ENCODE results near the gene XYLT1.

Gene XYLT1

DNA sequence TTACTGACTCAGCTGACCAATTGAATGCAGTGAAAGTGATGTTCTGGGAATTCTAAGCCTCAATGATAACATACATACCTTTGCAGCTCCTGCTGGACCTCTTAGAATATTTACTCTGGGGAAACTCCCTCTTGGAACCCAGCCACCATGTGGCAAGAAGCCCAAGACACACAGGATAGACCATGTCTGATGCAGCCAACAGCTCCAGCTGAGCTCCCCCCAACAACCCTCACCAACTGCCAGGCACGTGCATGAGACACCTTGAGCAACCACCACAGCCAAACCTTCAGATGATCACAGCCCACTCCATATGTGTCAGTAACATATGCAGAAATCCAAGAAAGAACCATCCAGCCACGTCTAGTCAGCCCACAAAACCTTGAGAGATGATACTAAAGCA, 53.0 kb downstream of the XYLT1 start:
- no peak overlapping the region for H3K4ac ChIP-seq (ENCODE audit: low read depth in 1 of 2, low read length in 2 of 2)
- H3K4me3 ChIP-seq (ENCODE audit: insufficient read depth in 1 of 2, low read depth in 1 of 2, low read length in 2 of 2), result no peak overlapping the region
- no peak for DNase-seq
- no peaks in the 10 kb centered on the region for H3K27me3 ChIP-seq (ENCODE audit: control insufficient read depth in 1 of 2, insufficient read depth in 1 of 2, low read length in 2 of 2)
- H4K91ac ChIP-seq (ENCODE audit: low read length), result no peak overlapping the region
- H3K79me1 ChIP-seq (replicated peaks; ENCODE audit: low read length, poor library complexity, severe bottlenecking), result no peaks in the 10 kb centered on the region
- peaks cover 0 to 15% of the 10 kb centered on the region in 2 experiments for H3K36me3 ChIP-seq (ENCODE audit: control insufficient read depth in 1 of 2, insufficient read depth in 2 of 2, low read depth in 1 of 2, low read length in 2 of 2)
- no peak overlapping the region for H2BK15ac ChIP-seq (ENCODE audit: low read depth, poor library complexity, severe bottlenecking)
- no peak overlapping the region for H3K18ac ChIP-seq (ENCODE audit: low read depth in 1 of 2, low read length in 2 of 2)
- no peak overlapping the region for H2AFZ ChIP-seq (ENCODE audit: low read depth, low read length)
- WGBS, result 35% methylated on average over 2 of the region's 2 CpGs
- no peak overlapping the region for H3K23ac ChIP-seq (ENCODE audit: low read length in 2 of 2)
- no peaks in the 10 kb centered on the region for H3K9me3 ChIP-seq (ENCODE audit: control insufficient read depth, low read length)
- no peak overlapping the region for H3K14ac ChIP-seq (ENCODE audit: low read length in 2 of 2)
- no peak overlapping the region for H2BK120ac ChIP-seq (ENCODE audit: low read depth, low read length)
- H2AK5ac ChIP-seq (ENCODE audit: low read length, severe bottlenecking), result no peak overlapping the region
- no peak overlapping the region for H4K8ac ChIP-seq (ENCODE audit: low read length)
- H3K27ac ChIP-seq (ENCODE audit: low read length, poor library complexity, severe bottlenecking), result no peak overlapping the region
- H3K4me2 ChIP-seq (ENCODE audit: low read length, poor library complexity, severe bottlenecking), result no peak overlapping the region
- no peak overlapping the region for H2BK12ac ChIP-seq (ENCODE audit: low read length in 2 of 2)
- H3K4me1 ChIP-seq (ENCODE audit: control insufficient read depth, insufficient read depth, low read depth, low read length), result no peaks in the 10 kb centered on the region
- H2BK5ac ChIP-seq (ENCODE audit: low read depth, low read length, poor library complexity, severe bottlenecking), result no peak overlapping the region
- H3K9ac ChIP-seq (ENCODE audit: low read length), result peak overlapping the region; percentile 63

DNA sequence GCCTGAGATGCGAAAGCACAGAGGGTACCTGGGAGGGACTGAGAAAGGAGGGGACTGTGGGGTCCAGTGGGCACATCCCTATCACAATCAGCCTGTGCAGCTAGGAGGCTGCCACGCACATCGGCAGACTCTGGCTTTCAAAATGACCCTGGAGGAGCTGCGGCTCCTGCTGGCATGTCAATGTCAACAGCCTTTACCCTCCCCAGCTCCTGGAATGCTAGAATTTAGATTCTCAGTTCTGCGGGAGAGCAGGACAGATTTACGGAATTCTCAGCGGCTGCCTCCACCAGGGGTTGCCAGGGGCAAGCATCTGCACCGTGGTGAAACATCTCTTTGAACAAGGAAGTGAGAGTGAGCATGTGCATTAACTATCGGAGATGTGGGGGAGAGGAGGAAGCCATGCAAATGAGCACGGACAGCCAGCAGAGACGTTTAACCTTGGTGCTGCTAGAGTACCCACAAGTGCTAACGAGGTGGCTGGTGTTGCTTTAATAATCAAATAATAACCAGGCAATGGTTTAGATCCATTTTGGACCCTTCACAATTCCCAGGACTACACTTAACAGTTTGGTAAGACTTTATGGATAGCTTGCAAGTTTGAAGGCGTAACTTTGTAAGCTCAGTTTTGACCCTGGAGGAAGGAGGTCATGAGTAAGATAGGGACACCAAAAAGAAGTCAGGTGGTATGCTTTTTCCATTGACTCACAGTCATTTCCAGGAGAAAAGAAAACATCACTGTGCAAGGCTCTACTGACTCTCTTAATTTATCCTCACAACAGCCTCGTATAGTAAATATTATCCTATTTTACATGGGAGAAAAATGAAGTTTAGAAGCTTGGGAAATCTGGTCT, 54.1 kb downstream of the XYLT1 start:
- Histone ChIP-seq H4K91ac (ENCODE audit: low read length) (no peak overlapping the region), H4K8ac (ENCODE audit: low read length) (no peak overlapping the region), H3K14ac (ENCODE audit: low read length in 2 of 2) (no peak overlapping the region), H3K27me3 (ENCODE audit: control insufficient read depth in 1 of 2, insufficient read depth in 1 of 2, low read length in 2 of 2) (no peaks in the 10 kb centered on the region), H3K4me1 (ENCODE audit: control insufficient read depth, insufficient read depth, low read depth, low read length) (no peaks in the 10 kb centered on the region), H3K79me1 (replicated peaks; ENCODE audit: low read length, poor library complexity, severe bottlenecking) (no peaks in the 10 kb centered on the region), H3K4me3 (ENCODE audit: insufficient read depth in 1 of 2, low read depth in 1 of 2, low read length in 2 of 2) (peak overlapping the region in 1 of 2 experiments; percentile 42), H3K18ac (ENCODE audit: low read depth in 1 of 2, low read length in 2 of 2) (no peak overlapping the region), H2BK5ac (ENCODE audit: low read depth, low read length, poor library complexity, severe bottlenecking) (no peak overlapping the region), H3K27ac (ENCODE audit: low read length, poor library complexity, severe bottlenecking) (no peak overlapping the region), H2BK12ac (ENCODE audit: low read length in 2 of 2) (no peak overlapping the region), H2BK15ac (ENCODE audit: low read depth, poor library complexity, severe bottlenecking) (no peak overlapping the region), H3K4me2 (ENCODE audit: low read length, poor library complexity, severe bottlenecking) (no peak overlapping the region), H2BK120ac (ENCODE audit: low read depth, low read length) (no peak overlapping the region), H3K36me3 (ENCODE audit: control insufficient read depth in 1 of 2, insufficient read depth in 2 of 2, low read depth in 1 of 2, low read length in 2 of 2) (peaks cover 0 to 15% of the 10 kb centered on the region in 2 experiments), H3K4ac (ENCODE audit: low read depth in 1 of 2, low read length in 2 of 2) (no peak overlapping the region), H2AK5ac (ENCODE audit: low read length, severe bottlenecking) (no peak overlapping the region), H3K9me3 (ENCODE audit: control insufficient read depth, low read length) (no peaks in the 10 kb centered on the region), H2AFZ (ENCODE audit: low read depth, low read length) (no peak overlapping the region), H3K23ac (ENCODE audit: low read length in 2 of 2) (no peak overlapping the region), H3K9ac (ENCODE audit: low read length) (peak overlapping the region; percentile 63)
- 63% methylated on average over 11 of the region's 14 CpGs for WGBS
- DNase-seq, result no peak

DNA sequence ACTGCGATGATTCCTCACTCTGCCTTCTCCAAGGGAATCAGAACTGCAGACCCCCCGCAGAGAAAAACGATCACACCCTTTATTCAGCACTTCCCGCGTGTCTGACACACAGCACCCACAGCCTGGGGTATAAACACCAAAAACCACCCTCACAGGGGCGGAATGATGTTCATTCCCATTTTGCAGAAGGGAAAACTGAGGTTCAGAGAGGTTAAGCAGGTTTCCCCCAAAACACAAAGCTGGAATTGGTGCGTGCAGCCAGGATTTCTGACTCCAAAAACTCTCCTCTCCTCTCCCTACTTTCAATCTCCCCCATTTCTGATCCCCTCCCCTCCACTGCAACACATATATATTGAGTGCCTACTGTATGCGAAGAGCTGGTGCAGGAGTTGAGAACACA, 55.8 kb downstream of the XYLT1 start:
- H3K36me3 ChIP-seq (ENCODE audit: control insufficient read depth in 1 of 2, insufficient read depth in 2 of 2, low read depth in 1 of 2, low read length in 2 of 2), result peaks cover 0 to 13% of the 10 kb centered on the region in 2 experiments
- H2AK5ac ChIP-seq (ENCODE audit: low read length, severe bottlenecking), result no peak overlapping the region
- no peak overlapping the region for H2BK12ac ChIP-seq (ENCODE audit: low read length in 2 of 2)
- no peak overlapping the region for H2BK120ac ChIP-seq (ENCODE audit: low read depth, low read length)
- H3K9me3 ChIP-seq (ENCODE audit: control insufficient read depth, low read length), result no peaks in the 10 kb centered on the region
- H3K9ac ChIP-seq (ENCODE audit: low read length), result no peak overlapping the region
- no peak overlapping the region for H4K91ac ChIP-seq (ENCODE audit: low read length)
- DNase-seq, result no peak
- no peaks in the 10 kb centered on the region for H3K27me3 ChIP-seq (ENCODE audit: control insufficient read depth in 1 of 2, insufficient read depth in 1 of 2, low read length in 2 of 2)
- H3K4me2 ChIP-seq (ENCODE audit: low read length, poor library complexity, severe bottlenecking), result no peak overlapping the region
- H3K14ac ChIP-seq (ENCODE audit: low read length in 2 of 2), result no peak overlapping the region
- no peak overlapping the region for H4K8ac ChIP-seq (ENCODE audit: low read length)
- no peak overlapping the region for H3K4ac ChIP-seq (ENCODE audit: low read depth in 1 of 2, low read length in 2 of 2)
- no peaks in the 10 kb centered on the region for H3K4me1 ChIP-seq (ENCODE audit: control insufficient read depth, insufficient read depth, low read depth, low read length)
- no peak overlapping the region for H3K27ac ChIP-seq (ENCODE audit: low read length, poor library complexity, severe bottlenecking)
- WGBS, result 81% methylated on average over 8 of the region's 8 CpGs
- no peak overlapping the region for H2BK5ac ChIP-seq (ENCODE audit: low read depth, low read length, poor library complexity, severe bottlenecking)
- H3K79me1 ChIP-seq (replicated peaks; ENCODE audit: low read length, poor library complexity, severe bottlenecking), result no peaks in the 10 kb centered on the region
- H3K4me3 ChIP-seq (ENCODE audit: insufficient read depth in 1 of 2, low read depth in 1 of 2, low read length in 2 of 2), result no peak overlapping the region
- no peak overlapping the region for H2AFZ ChIP-seq (ENCODE audit: low read depth, low read length)
- no peak overlapping the region for H2BK15ac ChIP-seq (ENCODE audit: low read depth, poor library complexity, severe bottlenecking)
- no peak overlapping the region for H3K18ac ChIP-seq (ENCODE audit: low read depth in 1 of 2, low read length in 2 of 2)
- H3K23ac ChIP-seq (ENCODE audit: low read length in 2 of 2), result no peak overlapping the region

DNA sequence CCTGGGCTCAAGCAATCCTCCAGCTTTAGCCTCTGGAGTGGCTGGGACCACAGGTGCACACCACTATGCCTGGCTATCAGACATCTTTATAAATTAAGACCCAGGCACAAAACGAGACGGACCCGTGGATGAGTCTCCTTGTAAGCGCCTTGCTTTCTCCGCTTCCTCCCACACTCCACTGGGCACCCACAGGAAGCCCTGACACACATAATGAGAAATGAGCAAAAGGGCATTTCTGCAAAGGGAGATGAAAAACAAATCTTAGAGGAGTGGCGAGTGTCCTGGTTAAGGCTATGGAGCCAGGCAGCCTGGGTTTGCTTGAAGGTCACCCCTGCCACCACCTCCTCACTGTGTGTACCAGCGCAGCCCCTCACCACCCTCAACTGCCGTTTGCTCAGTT, 56.3 kb downstream of the XYLT1 start:
- H3K4ac ChIP-seq (ENCODE audit: low read depth in 1 of 2, low read length in 2 of 2), result no peak overlapping the region
- no peak overlapping the region for H2BK120ac ChIP-seq (ENCODE audit: low read depth, low read length)
- no peak for DNase-seq
- H3K36me3 ChIP-seq (ENCODE audit: control insufficient read depth in 1 of 2, insufficient read depth in 2 of 2, low read depth in 1 of 2, low read length in 2 of 2), result peaks cover 0 to 14% of the 10 kb centered on the region in 2 experiments
- 89% methylated on average over 8 of the region's 8 CpGs for WGBS
- no peak overlapping the region for H3K23ac ChIP-seq (ENCODE audit: low read length in 2 of 2)
- no peak overlapping the region for H2BK15ac ChIP-seq (ENCODE audit: low read depth, poor library complexity, severe bottlenecking)
- H3K79me1 ChIP-seq (replicated peaks; ENCODE audit: low read length, poor library complexity, severe bottlenecking), result no peaks in the 10 kb centered on the region
- no peak overlapping the region for H3K18ac ChIP-seq (ENCODE audit: low read depth in 1 of 2, low read length in 2 of 2)
- H3K4me1 ChIP-seq (ENCODE audit: control insufficient read depth, insufficient read depth, low read depth, low read length), result no peaks in the 10 kb centered on the region
- no peak overlapping the region for H4K91ac ChIP-seq (ENCODE audit: low read length)
- H3K14ac ChIP-seq (ENCODE audit: low read length in 2 of 2), result no peak overlapping the region
- H2AFZ ChIP-seq (ENCODE audit: low read depth, low read length), result no peak overlapping the region
- no peak overlapping the region for H2AK5ac ChIP-seq (ENCODE audit: low read length, severe bottlenecking)
- no peak overlapping the region for H3K9ac ChIP-seq (ENCODE audit: low read length)
- H3K27me3 ChIP-seq (ENCODE audit: control insufficient read depth in 1 of 2, insufficient read depth in 1 of 2, low read length in 2 of 2), result no peaks in the 10 kb centered on the region
- no peaks in the 10 kb centered on the region for H3K9me3 ChIP-seq (ENCODE audit: control insufficient read depth, low read length)
- H3K4me3 ChIP-seq (ENCODE audit: insufficient read depth in 1 of 2, low read depth in 1 of 2, low read length in 2 of 2), result no peak overlapping the region
- no peak overlapping the region for H3K27ac ChIP-seq (ENCODE audit: low read length, poor library complexity, severe bottlenecking)
- no peak overlapping the region for H2BK5ac ChIP-seq (ENCODE audit: low read depth, low read length, poor library complexity, severe bottlenecking)
- H3K4me2 ChIP-seq (ENCODE audit: low read length, poor library complexity, severe bottlenecking), result no peak overlapping the region
- no peak overlapping the region for H2BK12ac ChIP-seq (ENCODE audit: low read length in 2 of 2)
- no peak overlapping the region for H4K8ac ChIP-seq (ENCODE audit: low read length)

All from mesenchymal stem cell (in vitro differentiated cells and primary cell).